ENCODE measurements around the gene SFRP4.

DNA sequence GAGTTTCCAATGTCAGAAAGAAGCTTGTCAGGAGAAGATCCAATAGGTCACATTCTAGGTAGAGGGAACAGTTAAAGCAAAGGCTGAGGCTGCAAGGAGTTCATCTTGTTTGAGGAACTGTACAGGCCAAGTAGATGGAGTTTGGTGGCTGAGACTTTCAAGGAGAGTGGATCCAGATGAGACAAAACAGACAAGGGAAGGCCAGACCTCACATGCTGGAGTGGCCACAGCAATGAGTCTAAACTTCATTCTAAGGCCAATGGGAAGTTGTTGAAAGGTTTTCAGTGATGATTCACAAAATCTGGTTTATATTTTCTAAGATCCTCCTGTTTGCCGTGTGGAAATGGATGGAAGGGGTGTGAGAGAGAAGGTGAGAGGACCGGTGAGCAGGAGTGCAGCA lies 43.9 kb upstream of the SFRP4 start:
- TF ChIP-seq, protein P1, sequence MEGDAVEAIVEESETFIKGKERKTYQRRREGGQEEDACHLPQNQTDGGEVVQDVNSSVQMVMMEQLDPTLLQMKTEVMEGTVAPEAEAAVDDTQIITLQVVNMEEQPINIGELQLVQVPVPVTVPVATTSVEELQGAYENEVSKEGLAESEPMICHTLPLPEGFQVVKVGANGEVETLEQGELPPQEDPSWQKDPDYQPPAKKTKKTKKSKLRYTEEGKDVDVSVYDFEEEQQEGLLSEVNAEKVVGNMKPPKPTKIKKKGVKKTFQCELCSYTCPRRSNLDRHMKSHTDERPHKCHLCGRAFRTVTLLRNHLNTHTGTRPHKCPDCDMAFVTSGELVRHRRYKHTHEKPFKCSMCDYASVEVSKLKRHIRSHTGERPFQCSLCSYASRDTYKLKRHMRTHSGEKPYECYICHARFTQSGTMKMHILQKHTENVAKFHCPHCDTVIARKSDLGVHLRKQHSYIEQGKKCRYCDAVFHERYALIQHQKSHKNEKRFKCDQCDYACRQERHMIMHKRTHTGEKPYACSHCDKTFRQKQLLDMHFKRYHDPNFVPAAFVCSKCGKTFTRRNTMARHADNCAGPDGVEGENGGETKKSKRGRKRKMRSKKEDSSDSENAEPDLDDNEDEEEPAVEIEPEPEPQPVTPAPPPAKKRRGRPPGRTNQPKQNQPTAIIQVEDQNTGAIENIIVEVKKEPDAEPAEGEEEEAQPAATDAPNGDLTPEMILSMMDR (IDR thresholded peaks at IDR 0.05) = no peak
- TF ChIP-seq POLR2A (IDR thresholded peaks at IDR 0.05) = no peak
